Caco-2 (cell line): Measurements from ENCODE around the gene LRP1B. TPM values are rescaled to one million over a fixed set of nuclear protein-coding genes. Genes with fewer than 3 reads are reported as not detected.

Experiments used
- BruUV-seq: library from RNA; stranded (reverse); fragments of 400-500 nt; replicated peaks from 2 replicates; lab custom pipeline; 2021; lab: Mats Ljungman, UMichigan
- CTCF ChIA-PET: fragments of 300-600 bp; sonication (Branson Sonifier 250); formaldehyde crosslinking; loops from one replicate; lab custom pipeline; 2022; ENCODE audit warnings: antibody characterized with exemption; lab: Charles Lee
- POLR2A ChIA-PET: fragments of 300-600 bp; sonication (Branson Sonifier 250); formaldehyde crosslinking; loops from one replicate; lab custom pipeline; 2022; ENCODE audit warnings: antibody characterized with exemption; lab: Charles Lee
- DNase-seq, 2 experiments: peaks; one replicate each; pipeline versions ENCODE4 v3.0.0 to v3.0.0-alpha.2; 2020 to 2022
- H3K27me3 ChIP-seq: replicated peaks from 2 replicates; pipeline ENCODE4 v1.6.0; 2011; ENCODE audit warnings: low read length; ENCODE audit not compliant: control insufficient read depth, insufficient read depth
- H3K36me3 ChIP-seq: 2 replicates; pipeline ENCODE4 v1.5.1; 2011; ENCODE audit warnings: low read length; ENCODE audit not compliant: control insufficient read depth, insufficient read depth
- H3K4me1 ChIP-seq: fragments of 250-450 bp; sonication (Bioruptor Pico); 2 replicates; pipeline ENCODE4 v1.5.1; 2020; ENCODE audit warnings: mild to moderate bottlenecking
- H3K4me3 ChIP-seq: 2 replicates; pipeline ENCODE4 v1.5.1; 2011; ENCODE audit warnings: low read depth, mild to moderate bottlenecking, control low read depth, low read length
- H3K9me3 ChIP-seq: fragments of 250-450 bp; sonication (Bioruptor Pico); 2 replicates; pipeline ENCODE4 v1.5.1; 2020; ENCODE audit warnings: mild to moderate bottlenecking, moderate library complexity
- H3K27ac Mint-ChIP-seq: one replicate; pipeline ENCODE4 v1.8.0; 2022; ENCODE audit warnings: mixed read lengths; ENCODE audit not compliant: unreplicated experiment
- H3K27me3 Mint-ChIP-seq: one replicate; pipeline ENCODE4 v1.8.0; 2022; ENCODE audit warnings: mixed read lengths; ENCODE audit not compliant: insufficient read depth, unreplicated experiment
- H3K36me3 Mint-ChIP-seq: one replicate; pipeline ENCODE4 v1.8.0; 2022; ENCODE audit warnings: mild to moderate bottlenecking, mixed read lengths; ENCODE audit not compliant: insufficient read depth, unreplicated experiment
- H3K4me1 Mint-ChIP-seq: one replicate; pipeline ENCODE4 v1.8.0; 2022; ENCODE audit warnings: low read depth, mixed read lengths; ENCODE audit not compliant: unreplicated experiment
- H3K4me3 Mint-ChIP-seq: one replicate; pipeline ENCODE4 v1.8.0; 2022; ENCODE audit warnings: mild to moderate bottlenecking, moderate library complexity, mixed read lengths; ENCODE audit not compliant: unreplicated experiment
- H3K9me3 Mint-ChIP-seq: one replicate; pipeline ENCODE4 v1.8.0; 2022; ENCODE audit warnings: mixed read lengths; ENCODE audit not compliant: unreplicated experiment
- intact Hi-C: fragments of 100-400 bp; cut with micrococcal nuclease; formaldehyde crosslinking; loops from one replicate; pipeline ENCODE4 v1.10.0; 2022; ENCODE audit not compliant: unreplicated experiment
- total RNA-seq: library from RNA; stranded (reverse); gene quantifications from 2 replicates; pipeline ENCODE4 v1.2.3, GENCODE V29; 2022
- TF ChIP-seq, protein P1 (sequence below), 2 experiments: fragments of 200-600 bp in 1 of 2; IDR thresholded peaks; 1 replicate in 1 of 2; 2 replicates in 1 of 2; pipeline versions ENCODE4 v1.5.1 to v1.8.0; 2011 to 2022; ENCODE audit warnings: antibody characterized with exemption in 1 of 2, control low read depth in 1 of 2, inconsistent platforms in 1 of 2, low read depth in 1 of 2, low read length in 1 of 2, mild to moderate bottlenecking in 1 of 2, moderate library complexity in 1 of 2; ENCODE audit not compliant: insufficient read depth in 1 of 2, severe bottlenecking in 1 of 2, unreplicated experiment in 1 of 2

The LRP1B gene
- total RNA-seq, 1 experiment from 2014 or later = not detected

DNA sequence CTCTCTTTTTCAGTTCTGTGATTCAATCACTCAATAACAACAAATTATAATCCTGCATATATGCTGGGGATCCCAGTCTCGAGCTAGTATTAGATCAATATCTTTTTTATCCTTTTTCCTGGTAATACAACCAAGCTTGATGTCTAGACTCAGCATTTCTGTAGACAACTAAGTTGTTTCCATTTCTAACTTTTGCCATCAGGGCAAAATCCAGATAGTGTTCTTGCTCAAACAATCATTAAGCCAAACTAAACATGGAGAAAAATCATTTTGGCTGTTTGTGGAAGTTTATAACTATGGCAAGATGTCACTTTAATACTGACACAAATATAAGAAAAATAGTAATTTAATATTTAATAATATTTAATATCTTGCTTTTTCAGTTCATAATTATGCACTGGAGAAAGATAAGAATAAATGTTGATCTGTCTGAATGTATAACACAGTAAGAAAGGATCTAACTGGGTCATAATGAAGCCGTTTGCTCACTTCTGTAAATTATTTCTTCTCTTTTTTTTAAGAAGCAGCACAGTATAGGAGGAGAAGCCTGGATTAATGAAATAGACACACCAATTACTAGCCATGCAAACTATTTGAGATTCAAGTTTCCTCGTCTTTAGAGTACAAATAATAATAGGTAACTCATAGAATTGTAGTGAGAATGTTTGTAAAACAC, 979.1 kb downstream of the LRP1B start:
- no peaks in the 10 kb centered on the region for H3K9me3 ChIP-seq
- no TSS peak for BruUV-seq
- Mint-ChIP-seq H3K4me3 (no peak overlapping the region), H3K27ac (no peak overlapping the region), H3K4me1 (no peaks in the 10 kb centered on the region), H3K9me3 (no peaks in the 10 kb centered on the region), H3K36me3 (no peaks in the 10 kb centered on the region), H3K27me3 (no peaks in the 10 kb centered on the region)
- H3K27me3 ChIP-seq = no peaks in the 10 kb centered on the region
- TF ChIP-seq, protein P1, sequence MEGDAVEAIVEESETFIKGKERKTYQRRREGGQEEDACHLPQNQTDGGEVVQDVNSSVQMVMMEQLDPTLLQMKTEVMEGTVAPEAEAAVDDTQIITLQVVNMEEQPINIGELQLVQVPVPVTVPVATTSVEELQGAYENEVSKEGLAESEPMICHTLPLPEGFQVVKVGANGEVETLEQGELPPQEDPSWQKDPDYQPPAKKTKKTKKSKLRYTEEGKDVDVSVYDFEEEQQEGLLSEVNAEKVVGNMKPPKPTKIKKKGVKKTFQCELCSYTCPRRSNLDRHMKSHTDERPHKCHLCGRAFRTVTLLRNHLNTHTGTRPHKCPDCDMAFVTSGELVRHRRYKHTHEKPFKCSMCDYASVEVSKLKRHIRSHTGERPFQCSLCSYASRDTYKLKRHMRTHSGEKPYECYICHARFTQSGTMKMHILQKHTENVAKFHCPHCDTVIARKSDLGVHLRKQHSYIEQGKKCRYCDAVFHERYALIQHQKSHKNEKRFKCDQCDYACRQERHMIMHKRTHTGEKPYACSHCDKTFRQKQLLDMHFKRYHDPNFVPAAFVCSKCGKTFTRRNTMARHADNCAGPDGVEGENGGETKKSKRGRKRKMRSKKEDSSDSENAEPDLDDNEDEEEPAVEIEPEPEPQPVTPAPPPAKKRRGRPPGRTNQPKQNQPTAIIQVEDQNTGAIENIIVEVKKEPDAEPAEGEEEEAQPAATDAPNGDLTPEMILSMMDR (IDR thresholded peaks at IDR 0.05; ENCODE audit: insufficient read depth in 1 of 2, low read depth in 1 of 2, low read length in 1 of 2, severe bottlenecking in 1 of 2, unreplicated experiment in 1 of 2) = no peak
- POLR2A ChIA-PET = no interaction called here
- intact Hi-C loops = no loop called here
- no peak overlapping the region for H3K4me3 ChIP-seq
- CTCF ChIA-PET = no interaction called here
- DNase-seq = no peak
- H3K36me3 ChIP-seq = no peaks in the 10 kb centered on the region
- no peaks in the 10 kb centered on the region for H3K4me1 ChIP-seq

DNA sequence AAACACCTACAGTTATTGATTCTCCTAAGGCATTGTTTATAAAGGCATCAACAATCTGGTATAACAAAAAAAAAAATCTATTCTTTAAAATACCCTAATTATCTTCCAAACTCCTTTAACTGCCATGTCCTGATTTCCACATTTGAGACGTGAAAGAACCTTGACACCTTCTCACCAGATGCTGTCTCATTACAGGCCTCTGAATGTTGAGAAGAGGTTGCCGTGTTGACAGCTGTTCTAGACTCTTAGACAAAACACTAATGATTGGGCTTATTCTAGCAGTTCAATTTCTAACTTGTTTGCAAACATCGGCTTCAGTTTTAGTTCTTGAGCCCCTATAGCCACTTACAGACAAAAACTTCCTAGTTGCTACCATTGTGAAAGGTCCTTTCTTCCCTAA, 988.8 kb downstream of the LRP1B start:
- no peaks in the 10 kb centered on the region for H3K27me3 ChIP-seq
- TF ChIP-seq, protein P1 (IDR thresholded peaks at IDR 0.05; ENCODE audit: insufficient read depth in 1 of 2, low read depth in 1 of 2, low read length in 1 of 2, severe bottlenecking in 1 of 2, unreplicated experiment in 1 of 2) = no peak
- ChIA-PET CTCF (no interaction called here), POLR2A (no interaction called here)
- H3K4me1 ChIP-seq = no peaks in the 10 kb centered on the region
- H3K9me3 Mint-ChIP-seq = no peaks in the 10 kb centered on the region
- no TSS peak for BruUV-seq
- no peak for DNase-seq
- no peak overlapping the region for H3K27ac Mint-ChIP-seq
- no peaks in the 10 kb centered on the region for H3K4me1 Mint-ChIP-seq
- intact Hi-C loops = no loop called here
- no peaks in the 10 kb centered on the region for H3K36me3 ChIP-seq
- no peak overlapping the region for H3K4me3 Mint-ChIP-seq
- no peaks in the 10 kb centered on the region for H3K36me3 Mint-ChIP-seq
- H3K27me3 Mint-ChIP-seq = no peaks in the 10 kb centered on the region
- H3K9me3 ChIP-seq = no peaks in the 10 kb centered on the region
- H3K4me3 ChIP-seq = no peak overlapping the region

DNA sequence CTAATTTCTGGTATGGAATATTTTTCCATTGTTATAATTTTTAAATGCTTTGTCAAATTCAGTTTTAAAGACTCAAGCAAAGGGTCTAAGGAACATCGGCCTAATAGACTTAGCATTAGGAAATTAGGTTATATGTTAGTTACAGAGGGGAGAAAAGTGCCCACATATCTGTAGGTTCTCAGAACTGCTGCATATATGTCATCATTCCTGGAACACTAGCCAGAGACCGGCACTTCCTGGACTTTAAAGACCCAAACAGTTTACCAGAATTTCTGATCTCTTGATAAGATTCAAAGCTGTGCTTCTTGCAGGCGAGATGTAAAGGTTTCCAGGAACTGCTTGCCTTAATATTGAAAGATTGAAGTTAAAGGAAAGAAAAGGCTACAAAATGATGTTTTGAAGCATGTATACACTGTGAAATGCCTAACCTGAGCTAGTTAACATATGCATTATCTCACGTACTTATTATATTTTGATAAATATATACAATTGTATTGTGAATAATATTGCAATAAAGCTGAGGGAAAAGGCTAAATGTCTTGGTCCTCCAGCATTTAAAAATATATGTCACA, 993.6 kb downstream of the LRP1B start:
- H3K4me3 ChIP-seq = no peak overlapping the region
- Mint-ChIP-seq H3K27me3 (peaks cover 4% of the 10 kb centered on the region), H3K9me3 (no peaks in the 10 kb centered on the region), H3K36me3 (no peaks in the 10 kb centered on the region), H3K4me3 (no peak overlapping the region), H3K4me1 (no peaks in the 10 kb centered on the region), H3K27ac (no peak overlapping the region)
- ChIA-PET CTCF (no interaction called here), POLR2A (no interaction called here)
- BruUV-seq = no TSS peak
- DNase-seq = no peak
- intact Hi-C loops = no loop called here
- no peaks in the 10 kb centered on the region; the same call in 1 of the 2 replicates for H3K27me3 ChIP-seq
- H3K9me3 ChIP-seq = no peaks in the 10 kb centered on the region
- no peaks in the 10 kb centered on the region for H3K36me3 ChIP-seq
- TF ChIP-seq, protein P1 (IDR thresholded peaks at IDR 0.05; ENCODE audit: insufficient read depth in 1 of 2, low read depth in 1 of 2, low read length in 1 of 2, severe bottlenecking in 1 of 2, unreplicated experiment in 1 of 2) = no peak
- H3K4me1 ChIP-seq = no peaks in the 10 kb centered on the region
